Naive B cell (primary cell): ENCODE results near the gene EVI5L. TPM values are rescaled to one million over a fixed set of nuclear protein-coding genes. Genes with fewer than 3 reads are reported as not detected.

Experiments
- ATAC-seq, 2 donors: fragments of 150-1000 bp; cut with Tn5 transposase; 2 replicates each; pipeline ENCODE4 v1.10.0; 2021; ENCODE audit warnings: low read depth in 2 of 2, mild to moderate bottlenecking in 2 of 2, moderate library complexity in 2 of 2
- DNase-seq: peaks from one replicate; pipeline ENCODE4 v3.0.0; 2022
- H3K27ac Mint-ChIP-seq, 6 donors: one replicate each; pipeline ENCODE4 v1.8.0; 2020 to 2022; ENCODE audit warnings: mild to moderate bottlenecking in 6 of 6, mixed read lengths in 6 of 6, moderate library complexity in 5 of 6, inconsistent platforms in 2 of 6
- H3K27me3 Mint-ChIP-seq, 3 donors: one replicate each; pipeline ENCODE4 v1.8.0; 2021 to 2022; ENCODE audit warnings: mixed read lengths in 3 of 3, mild to moderate bottlenecking in 1 of 3
- H3K36me3 Mint-ChIP-seq, 2 donors: one replicate each; pipeline ENCODE4 v1.8.0; 2020 to 2022; ENCODE audit warnings: mixed read lengths in 2 of 2, inconsistent platforms in 1 of 2, mild to moderate bottlenecking in 1 of 2
- H3K4me1 Mint-ChIP-seq, 3 donors: one replicate each; pipeline ENCODE4 v1.8.0; 2020 to 2022; ENCODE audit warnings: mixed read lengths in 3 of 3, inconsistent platforms in 1 of 3, mild to moderate bottlenecking in 1 of 3, moderate library complexity in 1 of 3
- H3K4me3 Mint-ChIP-seq, 8 donors: one replicate each; pipeline ENCODE4 v1.8.0; 2020 to 2022; ENCODE audit warnings: mild to moderate bottlenecking in 8 of 8, mixed read lengths in 8 of 8, moderate library complexity in 8 of 8, inconsistent platforms in 2 of 8
- H3K9me3 Mint-ChIP-seq, 7 donors: one replicate each; pipeline ENCODE4 v1.8.0; 2020 to 2022; ENCODE audit warnings: mixed read lengths in 7 of 7, mild to moderate bottlenecking in 5 of 7, inconsistent platforms in 2 of 7, moderate library complexity in 1 of 7
- polyA plus RNA-seq, 6 donors: library from polyadenylated mRNA; unstranded; fragments of 300-500 nt; fragmentation: Illumina TruSeq; gene quantifications; one replicate each; pipeline ENCODE4 v1.2.3, GENCODE V29; 2021; ENCODE audit warnings: low read depth in 6 of 6

Gene EVI5L
- polyA plus RNA-seq, 6 donors from 2014 or later: 0.63 to 4.0 (median 1.6) TPM

- H3K4me1 Mint-ChIP-seq: peaks cover 34 to 41% (median 40%) of the 10 kb centered on the region in 3 donors
- ATAC-seq: peak; percentile 59 to 63
- H3K27ac Mint-ChIP-seq: peak overlapping the region in 2 of 6 donors; percentile 43 to 93
- H3K4me3 Mint-ChIP-seq: peak overlapping the region in 7 of 8 donors; percentile 47 to 85 (median 74)
- H3K27me3 Mint-ChIP-seq: peaks cover 23 to 66% (median 57%) of the 10 kb centered on the region in 3 donors
- DNase-seq: peak; percentile 84
- H3K36me3 Mint-ChIP-seq: peaks cover 0 to 13% of the 10 kb centered on the region in 2 donors
- peaks cover 0 to 10% (median 7%) of the 10 kb centered on the region in 7 donors for H3K9me3 Mint-ChIP-seq
Measured at GRCh38 chr19:7869453-7869909, 39.5 kb downstream of the EVI5L start.

- Mint-ChIP-seq H3K27ac (no peak overlapping the region), H3K4me1 (peaks cover 34 to 39% (median 36%) of the 10 kb centered on the region in 3 donors), H3K4me3 (peak overlapping the region; percentile 42 to 87 (median 72)), H3K36me3 (peaks cover 0 to 13% of the 10 kb centered on the region in 2 donors), H3K9me3 (peaks cover 0 to 10% (median 6%) of the 10 kb centered on the region in 7 donors), H3K27me3 (peaks cover 18 to 66% (median 52%) of the 10 kb centered on the region in 3 donors)
- DNase-seq: no peak
- ATAC-seq: no peak
Measured at GRCh38 chr19:7869910-7870511, 40.0 kb downstream of the EVI5L start.

- H3K27me3 Mint-ChIP-seq: peaks cover 15 to 66% (median 44%) of the 10 kb centered on the region in 3 donors
- H3K4me3 Mint-ChIP-seq: peak overlapping the region; percentile 15 to 87 (median 72)
- peaks cover 0 to 13% of the 10 kb centered on the region in 2 donors for H3K36me3 Mint-ChIP-seq
- no peak for ATAC-seq
- H3K27ac Mint-ChIP-seq: peak overlapping the region in 2 of 6 donors; percentile 11 to 92
- H3K4me1 Mint-ChIP-seq: peaks cover 30 to 38% (median 33%) of the 10 kb centered on the region in 3 donors
- H3K9me3 Mint-ChIP-seq: peaks cover 0 to 10% (median 6%) of the 10 kb centered on the region in 7 donors
- DNase-seq: peak; percentile 26
Measured at GRCh38 chr19:7870571-7871436, 40.8 kb downstream of the EVI5L start.

GRCh38 chr19:7871437-7872305 lies 41.7 kb downstream of the EVI5L start:
- peak overlapping the region in 3 of 6 donors; percentile 1 to 92 (median 61) for H3K27ac Mint-ChIP-seq

GRCh38 chr19:7872306-7873204 lies 42.5 kb downstream of the EVI5L start:
- no peak for DNase-seq
- peak overlapping the region in 3 of 6 donors; percentile 42 to 71 (median 49) for H3K27ac Mint-ChIP-seq
- peaks cover 0 to 10% (median 6%) of the 10 kb centered on the region in 7 donors for H3K9me3 Mint-ChIP-seq
- H3K36me3 Mint-ChIP-seq: peaks cover 0 to 13% of the 10 kb centered on the region in 2 donors
- H3K4me3 Mint-ChIP-seq: peak overlapping the region in 7 of 8 donors; percentile 19 to 83 (median 49)
- H3K4me1 Mint-ChIP-seq: peaks cover 26 to 38% (median 33%) of the 10 kb centered on the region in 3 donors
- no peak for ATAC-seq
- H3K27me3 Mint-ChIP-seq: peaks cover 21 to 65% (median 49%) of the 10 kb centered on the region in 3 donors

More at GRCh38 chr19:7871437-7872305, 41.7 kb downstream of the EVI5L start:
- Mint-ChIP-seq H3K27me3 (peaks cover 21 to 68% (median 50%) of the 10 kb centered on the region in 3 donors), H3K36me3 (peaks cover 0 to 13% of the 10 kb centered on the region in 2 donors), H3K9me3 (peaks cover 0 to 10% (median 6%) of the 10 kb centered on the region in 7 donors), H3K4me3 (peak overlapping the region; percentile 37 to 87 (median 74)), H3K4me1 (peaks cover 30 to 38% (median 33%) of the 10 kb centered on the region in 3 donors)
- DNase-seq: peak; percentile 68
- peak in 1 of 2 donors; percentile 0 for ATAC-seq

- H3K27ac Mint-ChIP-seq: peak overlapping the region in 2 of 6 donors; percentile 49 to 71
- peaks cover 0 to 10% (median 6%) of the 10 kb centered on the region in 7 donors for H3K9me3 Mint-ChIP-seq
- peaks cover 21 to 64% (median 51%) of the 10 kb centered on the region in 3 donors for H3K27me3 Mint-ChIP-seq
- ATAC-seq (no peak), DNase-seq (no peak)
- peak overlapping the region; percentile 43 to 91 (median 70) for H3K4me3 Mint-ChIP-seq
- H3K4me1 Mint-ChIP-seq: peaks cover 25 to 38% (median 30%) of the 10 kb centered on the region in 3 donors
- H3K36me3 Mint-ChIP-seq: peaks cover 0 to 13% of the 10 kb centered on the region in 2 donors
Measured at GRCh38 chr19:7873304-7874075, 43.5 kb downstream of the EVI5L start.

- peak within 1 kb of the TSS in 1 of 6 donors; percentile 49 for H3K27ac Mint-ChIP-seq
- peaks cover 22 to 33% (median 25%) of the 10 kb centered on the region in 3 donors for H3K4me1 Mint-ChIP-seq
- peaks cover 21 to 59% (median 51%) of the 10 kb centered on the region in 3 donors for H3K27me3 Mint-ChIP-seq
- peak within 1 kb of the TSS; percentile 43 to 91 (median 66) for H3K4me3 Mint-ChIP-seq
- ATAC-seq (no peak), DNase-seq (no peak)
- peaks cover 0 to 13% of the 10 kb centered on the region in 2 donors for H3K36me3 Mint-ChIP-seq
- H3K9me3 Mint-ChIP-seq: peaks cover 0 to 10% (median 6%) of the 10 kb centered on the region in 7 donors
Measured at GRCh38 chr19:7874076-7874896, 44.3 kb downstream of the EVI5L start, which contains the start of gene PRR36. Gene PRR36, minus strand, starts transcription at chr19:7874390. Its CDS starts 701 bp downstream, at chr19:7873689.

GRCh38 chr19:7874897-7875273 lies 44.9 kb downstream of the EVI5L start:
- H3K4me1 Mint-ChIP-seq: peaks cover 20 to 33% (median 25%) of the 10 kb centered on the region in 3 donors
- peaks cover 0 to 13% of the 10 kb centered on the region in 2 donors for H3K36me3 Mint-ChIP-seq
- DNase-seq (no peak), ATAC-seq (no peak)
- H3K27me3 Mint-ChIP-seq: peaks cover 21 to 63% (median 50%) of the 10 kb centered on the region in 3 donors
- H3K9me3 Mint-ChIP-seq: peaks cover 0 to 10% (median 6%) of the 10 kb centered on the region in 7 donors
- no peak overlapping the region for H3K27ac Mint-ChIP-seq
- H3K4me3 Mint-ChIP-seq: peak overlapping the region in 5 of 8 donors; percentile 12 to 73 (median 57)

- H3K27ac Mint-ChIP-seq: peak overlapping the region in 1 of 6 donors; percentile 1
- peaks cover 0 to 6% (median 0%) of the 10 kb centered on the region in 7 donors for H3K9me3 Mint-ChIP-seq
- H3K36me3 Mint-ChIP-seq: no peaks in the 10 kb centered on the region
- H3K4me3 Mint-ChIP-seq: no peak overlapping the region
- H3K4me1 Mint-ChIP-seq: peaks cover 0 to 11% (median 10%) of the 10 kb centered on the region in 3 donors
- DNase-seq (no peak), ATAC-seq (no peak)
- peaks cover 9 to 49% (median 26%) of the 10 kb centered on the region in 3 donors for H3K27me3 Mint-ChIP-seq
Measured at GRCh38 chr19:7877249-7877836, 47.3 kb downstream of the EVI5L start.
